ENCODE data around the gene SLC19A3. TPM values are rescaled to one million over a fixed set of nuclear protein-coding genes. Genes with fewer than 3 reads are reported as not detected.

SLC19A3 gene
- total and polyA plus RNA-seq, 2 of the 4 experiments (the other 2 are of a cell fraction): under 0.01 TPM; not detected in 1

GRCh38 chr2:227701556-227701955 lies 16.3 kb downstream of the SLC19A3 start:
- H2AK5ac ChIP-seq (ENCODE audit: low read depth, low read length): no peak overlapping the region
- H3K18ac ChIP-seq (ENCODE audit: low read depth, low read length): no peak overlapping the region
- no TSS peak for BruUV-seq (replicated peaks)
- no peak overlapping the region for H3K4ac ChIP-seq (ENCODE audit: low read depth, low read length)
- H3K4me1 ChIP-seq (ENCODE audit: control insufficient read depth, insufficient read depth, low read length): no peaks in the 10 kb centered on the region
- intact Hi-C loops (cut with micrococcal nuclease) (no loop called here), in situ Hi-C loops (cut with MboI; ENCODE audit: low sequenced_read_pairs) (no loop called here), dilution Hi-C loops (cut with HindIII; ENCODE audit: low sequenced_read_pairs, unreplicated experiment) (no loop called here)
- DNase-seq: no peak
- no peak overlapping the region for H2AFZ ChIP-seq (replicated peaks; ENCODE audit: low read length, poor library complexity)
- no peak overlapping the region for H2BK20ac ChIP-seq (ENCODE audit: low read depth, low read length)
- no peak overlapping the region for H2BK120ac ChIP-seq (ENCODE audit: low read depth, low read length)
- no peak overlapping the region for H3K56ac ChIP-seq (ENCODE audit: extremely low read depth, insufficient read depth, low read length)
- no peak for ATAC-seq (ENCODE audit: low read depth)
- ChIA-PET POLR2A (ENCODE audit: unreplicated experiment) (interaction anchor here (0.6 kb wide), 1 partner anchor 227 kb away, joined by 3 read pairs; no protein-coding TSS in a partner anchor), CTCF (no interaction called here)
- H2BK5ac ChIP-seq (ENCODE audit: low read depth, low read length, poor library complexity, severe bottlenecking): no peak overlapping the region
- no peak overlapping the region for H3K27ac ChIP-seq (ENCODE audit: insufficient read depth, low read length)
- H3K9ac ChIP-seq (ENCODE audit: low read depth, low read length): no peak overlapping the region
- H3K9me3 ChIP-seq (ENCODE audit: control insufficient read depth, insufficient read depth, low read length): no peaks in the 10 kb centered on the region
- no peak overlapping the region for H4K5ac ChIP-seq (ENCODE audit: low read depth, low read length)
- no peak overlapping the region for H3K14ac ChIP-seq (replicated peaks; ENCODE audit: low read depth, low read length)
- H3K27me3 ChIP-seq (ENCODE audit: control insufficient read depth, insufficient read depth, low read length): no peaks in the 10 kb centered on the region
- no peak overlapping the region for H3K4me2 ChIP-seq (ENCODE audit: low read depth, low read length)
- no peak overlapping the region for H3K4me3 ChIP-seq (ENCODE audit: insufficient read depth, low read depth, low read length)
- no peaks in the 10 kb centered on the region for H3K79me1 ChIP-seq (ENCODE audit: low read depth in 1 of 2, low read length in 2 of 2)
- no peaks in the 10 kb centered on the region for H3K36me3 ChIP-seq (ENCODE audit: control insufficient read depth, insufficient read depth, low read length)
- no peak overlapping the region for H2BK15ac ChIP-seq (ENCODE audit: low read depth, low read length)
- no peaks in the 10 kb centered on the region for H4K20me1 ChIP-seq (ENCODE audit: insufficient read depth, low read length)
- no peak overlapping the region for H2AK9ac ChIP-seq (replicated peaks; ENCODE audit: low read depth, low read length, poor library complexity)
- no CpG with 5 or more reads among the region's 3 CpGs for WGBS, 2 experiments (ENCODE audit: extremely low coverage in 2 of 2, insufficient read length in 1 of 2)
- H3K23ac ChIP-seq (ENCODE audit: low read depth, low read length): no peak overlapping the region
- H3K9me1 ChIP-seq (ENCODE audit: insufficient read depth, low read length): no peaks in the 10 kb centered on the region
- no peak overlapping the region for H4K8ac ChIP-seq (ENCODE audit: low read depth in 2 of 2, low read length in 2 of 2)
- no peak overlapping the region for H4K91ac ChIP-seq (ENCODE audit: insufficient read depth, low read depth, low read length)
- TF ChIP-seq BHLHE40 (IDR thresholded peaks at IDR 0.05; ENCODE audit: low read depth, low read length): no peak
- TF ChIP-seq MXI1 (IDR thresholded peaks at IDR 0.05; ENCODE audit: borderline replicate concordance, low read depth, low read length): no peak
- TF ChIP-seq CEBPB (IDR thresholded peaks at IDR 0.05; ENCODE audit: low read depth, low read length): no peak
